Endothelial cell of umbilical vein (primary cell): Measurements from ENCODE around the gene ZBTB20. TPM values are rescaled to one million over a fixed set of nuclear protein-coding genes. Genes with fewer than 3 reads are reported as not detected.

Experiments
- BruUV-seq: library from RNA; stranded (reverse); fragments of 400-500 nt; replicated peaks from 2 replicates; lab custom pipeline; 2021; lab: Mats Ljungman, UMichigan
- CTCF ChIA-PET: fragments of 300-600, 350-600 bp; sonication (Branson Sonifier 250); formaldehyde crosslinking; loops from one replicate; lab custom pipeline; 2021; ENCODE audit warnings: antibody characterized with exemption, inconsistent platforms; lab: Charles Lee
- POLR2A ChIA-PET: fragments of 300-600, 350-600 bp; sonication (Branson Sonifier 250); formaldehyde crosslinking; loops from one replicate; lab custom pipeline; 2021; ENCODE audit warnings: antibody characterized with exemption, inconsistent platforms; lab: Charles Lee
- DNase-seq: peaks from one replicate; pipeline ENCODE4 v3.0.0-alpha.2; 2011; ENCODE audit warnings: low read depth, low spot score
- FAIRE-seq: peaks from 2 replicates; lab custom pipeline; 2011; peaks lifted over from hg19 to GRCh38; lab: Jason Lieb, UNC
- H2AFZ ChIP-seq: 2 replicates; pipeline ENCODE4 v1.6.0; 2012; ENCODE audit warnings: low read depth, low read length, control low read depth, inconsistent platforms
- H3K27ac ChIP-seq: 2 replicates; pipeline ENCODE4 v1.5.1; 2011; ENCODE audit warnings: low read depth, mild to moderate bottlenecking, control low read depth, low read length, moderate library complexity; ENCODE audit not compliant: insufficient read depth
- H3K27me3 ChIP-seq, 2 experiments: 2 replicates each; pipeline versions ENCODE4 v1.6.0 to v1.6.1; 2011; ENCODE audit warnings: low read length in 2 of 2, mixed read lengths in 1 of 2; ENCODE audit not compliant: control insufficient read depth in 2 of 2, insufficient read depth in 2 of 2
- H3K36me3 ChIP-seq, 2 experiments: 2 replicates in 1 of 2; 3 replicates in 1 of 2; pipeline ENCODE4 v1.5.1; 2011; ENCODE audit warnings: low read length in 2 of 2, mild to moderate bottlenecking in 1 of 2, moderate library complexity in 1 of 2; ENCODE audit not compliant: control insufficient read depth in 2 of 2, insufficient read depth in 2 of 2; ENCODE audit errors: extremely low read depth in 1 of 2
- H3K4me1 ChIP-seq: 3 replicates; pipeline ENCODE4 v1.5.1; 2011; ENCODE audit warnings: mild to moderate bottlenecking, low read length; ENCODE audit not compliant: control insufficient read depth, insufficient read depth; ENCODE audit errors: extremely low read depth
- H3K4me2 ChIP-seq: 2 replicates; pipeline ENCODE4 v1.6.1; 2011; ENCODE audit warnings: low read length, control low read depth, mixed read lengths; ENCODE audit not compliant: insufficient read depth
- H3K4me3 ChIP-seq, 3 experiments: fragments of 200-600 bp in 1 of 3; sonication (generic), shearing (Covaris generic) in 1 of 3; replicated peaks in 1 of 3; 2 replicates each; pipeline ENCODE4 v1.5.1; 2011 to 2016; ENCODE audit warnings: control low read depth in 3 of 3, low read length in 3 of 3, mild to moderate bottlenecking in 2 of 3, inconsistent platforms in 1 of 3, low read depth in 1 of 3, moderate library complexity in 1 of 3; ENCODE audit not compliant: insufficient read depth in 1 of 3
- H3K79me2 ChIP-seq: 2 replicates; pipeline ENCODE4 v1.6.0; 2012; ENCODE audit warnings: low read length, inconsistent platforms; ENCODE audit not compliant: control insufficient read depth, insufficient read depth
- H3K9ac ChIP-seq: replicated peaks from 2 replicates; pipeline ENCODE3; 2011; ENCODE audit warnings: low read length, control low read depth; ENCODE audit not compliant: insufficient read depth; ENCODE audit errors: extremely low read depth
- H3K9me1 ChIP-seq: replicated peaks from 3 replicates; pipeline ENCODE4 v1.6.0; 2011; ENCODE audit warnings: mild to moderate bottlenecking, low read length; ENCODE audit not compliant: control insufficient read depth, insufficient read depth; ENCODE audit errors: extremely low read depth
- H3K9me3 ChIP-seq: replicated peaks from 2 replicates; pipeline ENCODE4 v1.5.1; 2012; ENCODE audit warnings: low read length, inconsistent platforms; ENCODE audit not compliant: control insufficient read depth, insufficient read depth
- H4K20me1 ChIP-seq: replicated peaks from 2 replicates; pipeline ENCODE3; 2011; ENCODE audit warnings: mild to moderate bottlenecking, low read length; ENCODE audit not compliant: control insufficient read depth, insufficient read depth; ENCODE audit errors: extremely low read depth
- EZH2 ChIP-seq: IDR thresholded peaks from 2 replicates; pipeline ENCODE4 v1.6.1; 2012; ENCODE audit warnings: borderline replicate concordance, low read depth, mild to moderate bottlenecking, moderate library complexity, low read length, inconsistent platforms; ENCODE audit not compliant: severe bottlenecking
- FOS ChIP-seq: IDR thresholded peaks from 2 replicates; pipeline ENCODE4 v1.6.1; 2011; ENCODE audit warnings: mild to moderate bottlenecking, low read length, moderate library complexity, borderline replicate concordance; ENCODE audit not compliant: insufficient read depth
- JUN ChIP-seq: IDR thresholded peaks from 2 replicates; pipeline ENCODE4 v1.6.1; 2011; ENCODE audit warnings: borderline replicate concordance, low read depth; ENCODE audit not compliant: insufficient read length, insufficient read depth
- MYC ChIP-seq: IDR thresholded peaks from one replicate; pipeline ENCODE4 v1.6.1; 2011; ENCODE audit warnings: mild to moderate bottlenecking, low read depth, low read length
- POLR2AphosphoS5 ChIP-seq: IDR thresholded peaks from 2 replicates; pipeline ENCODE4 v1.6.1; 2012; ENCODE audit warnings: low read depth, mild to moderate bottlenecking, control low read depth, low read length, moderate library complexity; ENCODE audit not compliant: insufficient read depth
- dilution Hi-C: fragments of 300-500 bp; cut with MboI; formaldehyde crosslinking; loops from one replicate; pipeline ENCODE4 v1.15.0; 2019; ENCODE audit warnings: low sequenced_read_pairs; ENCODE audit not compliant: extremely low pct_ligation_motif_present
- intact Hi-C: fragments of 100-400 bp; cut with micrococcal nuclease; formaldehyde crosslinking; loops from one replicate; pipeline ENCODE4 v1.10.0; 2022
- polyA plus RNA-seq, 4 experiments: library from polyadenylated mRNA; depleted of rRNA in 3 of 4; stranded (reverse) in 3 of 4; unstranded in 1 of 4; fragments of >200 nt; gene quantifications; 2 replicates each; pipeline versions ENCODE4 v1.2.1 to v1.2.3, GENCODE V29; 2011 to 2012; ENCODE audit warnings: missing spikeins in 1 of 4
- total RNA-seq: library from RNA; stranded (reverse); gene quantifications from 2 replicates; pipeline ENCODE4 v1.2.3, GENCODE V29; 2021
- TF ChIP-seq, protein P1 (sequence below), 2 donors: IDR thresholded peaks; 1 replicate in 1 of 2; 2 replicates in 1 of 2; pipeline ENCODE4 v1.5.1; 2011; ENCODE audit warnings: low read length in 2 of 2, mild to moderate bottlenecking in 2 of 2, moderate library complexity in 2 of 2, control low read depth in 1 of 2, inconsistent platforms in 1 of 2, low read depth in 1 of 2; ENCODE audit not compliant: insufficient read depth in 1 of 2; ENCODE audit errors: extremely low read depth in 1 of 2
- TF ChIP-seq, protein P2 (sequence below): IDR thresholded peaks from 2 replicates; pipeline ENCODE4 v1.6.1; 2011; ENCODE audit not compliant: insufficient read depth, insufficient read length

Gene ZBTB20
- total and polyA plus RNA-seq, 2 donors (not counting 3 experiments of a cell fraction or from before 2014, with no cell fraction given): 2.1 to 20.5 TPM

DNA sequence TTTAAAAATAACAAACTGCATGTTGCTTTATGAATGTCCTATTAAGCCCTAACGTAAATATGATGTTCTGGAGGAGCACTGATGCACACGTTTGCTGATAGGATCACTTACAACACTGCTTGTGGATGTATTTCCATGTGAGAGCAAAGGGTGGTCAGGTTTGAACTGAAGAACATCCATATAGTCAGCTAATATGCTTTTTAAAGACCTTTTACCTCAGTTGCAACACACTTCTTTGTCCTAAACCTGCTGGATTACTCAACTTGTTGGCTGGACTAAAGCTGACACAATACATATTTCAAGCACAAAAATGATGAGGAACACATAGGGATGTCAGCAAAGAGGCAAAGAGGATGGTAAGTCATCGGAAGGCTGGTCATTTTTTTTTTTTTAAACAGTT, 666.6 kb downstream of the ZBTB20 start:
- intact Hi-C loops: no loop called here
- Histone ChIP-seq H3K27ac (no peak overlapping the region), H3K9me3 (no peaks in the 10 kb centered on the region), H3K27me3 (no peaks in the 10 kb centered on the region), H4K20me1 (no peaks in the 10 kb centered on the region), H3K79me2 (no peaks in the 10 kb centered on the region), H3K4me1 (no peaks in the 10 kb centered on the region), H3K4me3 (no peak overlapping the region), H3K4me2 (no peak overlapping the region), H3K9me1 (no peaks in the 10 kb centered on the region), H3K36me3 (no peaks in the 10 kb centered on the region), H2AFZ (no peak overlapping the region), H3K9ac (no peak overlapping the region)
- TF ChIP-seq MYC (no peak), JUN (no peak), FOS (no peak), POLR2AphosphoS5 (no peak), EZH2 (no peak)
- TF ChIP-seq, protein P1, sequence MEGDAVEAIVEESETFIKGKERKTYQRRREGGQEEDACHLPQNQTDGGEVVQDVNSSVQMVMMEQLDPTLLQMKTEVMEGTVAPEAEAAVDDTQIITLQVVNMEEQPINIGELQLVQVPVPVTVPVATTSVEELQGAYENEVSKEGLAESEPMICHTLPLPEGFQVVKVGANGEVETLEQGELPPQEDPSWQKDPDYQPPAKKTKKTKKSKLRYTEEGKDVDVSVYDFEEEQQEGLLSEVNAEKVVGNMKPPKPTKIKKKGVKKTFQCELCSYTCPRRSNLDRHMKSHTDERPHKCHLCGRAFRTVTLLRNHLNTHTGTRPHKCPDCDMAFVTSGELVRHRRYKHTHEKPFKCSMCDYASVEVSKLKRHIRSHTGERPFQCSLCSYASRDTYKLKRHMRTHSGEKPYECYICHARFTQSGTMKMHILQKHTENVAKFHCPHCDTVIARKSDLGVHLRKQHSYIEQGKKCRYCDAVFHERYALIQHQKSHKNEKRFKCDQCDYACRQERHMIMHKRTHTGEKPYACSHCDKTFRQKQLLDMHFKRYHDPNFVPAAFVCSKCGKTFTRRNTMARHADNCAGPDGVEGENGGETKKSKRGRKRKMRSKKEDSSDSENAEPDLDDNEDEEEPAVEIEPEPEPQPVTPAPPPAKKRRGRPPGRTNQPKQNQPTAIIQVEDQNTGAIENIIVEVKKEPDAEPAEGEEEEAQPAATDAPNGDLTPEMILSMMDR (IDR thresholded peaks at IDR 0.05; ENCODE audit: extremely low read depth in 1 of 2, insufficient read depth in 1 of 2, low read depth in 1 of 2, low read length in 2 of 2): no peak
- TF ChIP-seq, protein P2, sequence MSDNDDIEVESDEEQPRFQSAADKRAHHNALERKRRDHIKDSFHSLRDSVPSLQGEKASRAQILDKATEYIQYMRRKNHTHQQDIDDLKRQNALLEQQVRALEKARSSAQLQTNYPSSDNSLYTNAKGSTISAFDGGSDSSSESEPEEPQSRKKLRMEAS: no peak
- dilution Hi-C loops: no loop called here
- ChIA-PET CTCF (no interaction called here), POLR2A (no interaction called here)
- no peak for FAIRE-seq
- BruUV-seq: no TSS peak
- DNase-seq: no peak
